Stimulated activated CD4-positive, alpha-beta T cell treated with anti-CD3 and anti-CD28 coated beads, Interleukin-1b, Interleukin-23, amount 100 ng/mL, for 4 hours (primary cell): ENCODE measurements around the gene CLEC1A.

Source experiments
- DNase-seq, 2 donors: peaks; one replicate each; pipeline ENCODE4 v3.0.0-alpha.2; 2020; ENCODE audit warnings: low read depth in 2 of 2

The CLEC1A gene

GRCh38 chr12:10101648-10102220, 2.9 kb upstream of the CLEC1A start:
- no peak for DNase-seq

- DNase-seq = no peak
Observed at GRCh38 chr12:10101042-10101579, 2.3 kb upstream of the CLEC1A start.

GRCh38 chr12:10097521-10097920, 1.3 kb downstream of the CLEC1A start:
- DNase-seq = no peak

GRCh38 chr12:10095971-10096370, 2.8 kb downstream of the CLEC1A start:
- no peak for DNase-seq

GRCh38 chr12:10094646-10095395, 4.0 kb downstream of the CLEC1A start:
- no peak for DNase-seq

- DNase-seq = no peak
Observed at GRCh38 chr12:10088955-10089900, 9.6 kb downstream of the CLEC1A start.

- DNase-seq = no peak
Observed at GRCh38 chr12:10088031-10088430, 10.8 kb downstream of the CLEC1A start.

- no peak for DNase-seq
Observed at GRCh38 chr12:10086387-10086786, 12.4 kb downstream of the CLEC1A start.

GRCh38 chr12:10084733-10085132, 14.1 kb downstream of the CLEC1A start:
- no peak for DNase-seq

GRCh38 chr12:10082117-10082874, 16.5 kb downstream of the CLEC1A start:
- no peak for DNase-seq

GRCh38 chr12:10075451-10075850, 23.3 kb downstream of the CLEC1A start:
- no peak for DNase-seq

GRCh38 chr12:10073261-10073660, 25.5 kb downstream of the CLEC1A start:
- no peak for DNase-seq

GRCh38 chr12:10072131-10072530, 26.7 kb downstream of the CLEC1A start:
- no peak for DNase-seq

- DNase-seq = no peak
Observed at GRCh38 chr12:10070380-10070779, 28.4 kb downstream of the CLEC1A start.

- no peak for DNase-seq
Observed at GRCh38 chr12:10069976-10070375, 28.8 kb downstream of the CLEC1A start.

GRCh38 chr12:10069099-10069498, 29.7 kb downstream of the CLEC1A start:
- DNase-seq = no peak

- DNase-seq = no peak
Observed at GRCh38 chr12:10068644-10069043, 30.1 kb downstream of the CLEC1A start.

GRCh38 chr12:10067942-10068341, 30.8 kb downstream of the CLEC1A start:
- no peak for DNase-seq

GRCh38 chr12:10067264-10067663, 31.5 kb downstream of the CLEC1A start:
- no peak for DNase-seq

- DNase-seq = no peak
Observed at GRCh38 chr12:10065241-10065640, 33.5 kb downstream of the CLEC1A start.

- no peak for DNase-seq
Observed at GRCh38 chr12:10058387-10058786, 40.4 kb downstream of the CLEC1A start.
